ENCODE measurements around the gene TAT.
"Not testable (repeated sequence)": the region's sequence is repeated elsewhere in the genome, so short reads cannot be mapped to it uniquely, and the experiment has no call there.

Gene TAT

DNA sequence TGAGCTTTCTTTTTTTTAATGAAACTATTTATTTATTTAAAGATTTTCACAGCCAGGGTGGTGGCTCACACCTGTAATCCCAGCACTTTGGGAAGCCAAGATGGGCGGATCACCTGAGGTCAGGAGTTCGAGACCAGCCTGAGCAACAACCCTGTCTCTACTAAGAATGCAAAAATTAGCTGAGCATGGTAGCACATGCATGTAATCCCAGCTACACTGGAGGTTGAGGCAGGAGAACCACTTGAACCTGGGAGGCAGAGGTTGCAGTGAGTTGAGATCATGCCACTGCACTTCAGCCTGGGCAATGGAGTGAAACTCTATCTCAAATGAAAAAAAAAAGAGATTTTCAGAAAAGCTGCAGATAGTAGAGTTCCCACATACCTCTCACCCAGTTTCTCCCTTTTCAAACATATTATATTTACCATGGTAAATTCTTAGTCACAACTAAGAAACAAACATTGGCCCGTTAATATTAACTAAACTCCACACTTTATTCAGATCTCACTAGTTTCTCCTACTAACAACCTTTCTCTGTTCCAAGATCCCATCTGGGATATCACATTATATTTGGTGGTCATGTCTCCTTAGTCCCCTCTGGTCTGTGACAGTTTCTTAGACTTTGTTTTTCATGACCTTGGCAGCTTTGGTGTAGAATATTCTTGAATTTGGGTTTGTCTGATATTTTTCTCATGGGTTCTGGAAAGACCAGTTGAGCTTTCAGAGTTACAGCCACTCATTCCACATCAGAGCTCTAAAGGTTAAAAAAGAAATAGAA is 7.8 kb upstream of the TAT start:
- no peak for DNase-seq (ENCODE audit: low read depth)

DNA sequence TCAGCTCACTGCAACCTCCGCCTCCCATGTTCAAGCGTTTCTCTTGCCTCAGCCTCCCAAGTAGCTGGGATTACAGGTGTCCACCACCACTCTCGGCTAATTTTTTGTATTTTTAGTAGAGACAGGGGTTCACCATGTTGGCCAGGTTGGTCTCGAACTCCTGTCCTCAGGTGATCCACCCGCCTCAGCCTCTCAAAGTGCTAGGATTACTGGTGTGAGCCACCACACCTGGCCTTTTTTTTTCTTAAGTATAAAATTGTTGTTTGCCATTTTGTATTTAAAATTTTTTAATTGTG is 5.6 kb upstream of the TAT start:
- DNase-seq (ENCODE audit: low read depth), result not testable (repeated sequence)

DNA sequence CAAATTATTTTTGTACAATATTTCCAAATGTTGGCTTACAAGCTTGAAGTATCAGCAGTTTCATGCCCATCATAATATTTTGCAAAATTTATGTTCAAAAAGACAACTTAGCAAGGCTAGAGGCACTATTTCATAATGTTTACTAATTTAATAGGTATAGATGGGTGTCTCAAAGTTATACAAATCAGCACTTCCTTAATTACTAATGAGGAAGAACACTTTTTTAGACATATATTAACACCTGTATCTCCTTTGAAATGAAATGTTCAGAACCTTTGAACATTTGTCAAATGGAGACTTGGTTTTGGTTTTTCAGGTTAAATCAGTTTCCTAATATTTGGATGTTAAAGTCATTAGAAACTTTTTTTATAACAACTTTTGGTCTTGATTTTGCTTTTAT is 2.2 kb downstream of the TAT start:
- no peak for DNase-seq (ENCODE audit: low read depth)

DNA sequence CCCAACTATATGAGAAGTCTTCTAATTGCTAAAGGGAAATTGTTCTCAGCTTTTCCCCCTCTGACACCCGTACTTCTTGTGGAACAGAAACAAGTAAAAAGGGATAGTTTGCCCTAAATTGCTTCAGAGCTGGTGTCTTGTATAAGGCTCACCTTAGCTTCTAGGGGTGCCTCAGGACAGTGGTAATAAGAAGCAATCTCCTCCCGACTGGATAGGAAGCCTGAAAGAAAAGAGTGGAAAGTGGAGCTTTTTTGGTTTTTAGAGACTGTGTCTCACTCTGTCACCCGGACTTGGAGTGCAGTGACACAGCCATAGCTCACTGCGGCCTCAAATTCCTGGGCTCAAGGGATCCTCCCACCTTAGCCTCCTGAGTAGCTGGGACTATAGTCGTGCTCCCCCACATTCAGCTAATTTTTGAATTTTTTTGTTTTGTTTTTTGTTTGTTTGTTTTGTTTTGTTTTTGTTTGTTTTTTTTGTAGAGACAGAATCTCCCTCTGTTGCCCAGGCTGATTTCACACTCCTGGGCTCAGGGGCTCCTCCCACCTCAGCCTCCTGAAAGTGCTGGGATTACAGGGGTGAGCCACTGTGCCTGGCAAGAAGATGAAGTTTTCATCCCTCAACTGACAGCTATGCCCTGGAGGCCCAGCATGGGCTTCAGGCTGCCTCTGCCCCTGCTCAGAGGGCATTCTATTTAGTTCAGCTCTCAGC is 3.4 kb downstream of the TAT start:
- DNase-seq (ENCODE audit: low read depth), result no peak

DNA sequence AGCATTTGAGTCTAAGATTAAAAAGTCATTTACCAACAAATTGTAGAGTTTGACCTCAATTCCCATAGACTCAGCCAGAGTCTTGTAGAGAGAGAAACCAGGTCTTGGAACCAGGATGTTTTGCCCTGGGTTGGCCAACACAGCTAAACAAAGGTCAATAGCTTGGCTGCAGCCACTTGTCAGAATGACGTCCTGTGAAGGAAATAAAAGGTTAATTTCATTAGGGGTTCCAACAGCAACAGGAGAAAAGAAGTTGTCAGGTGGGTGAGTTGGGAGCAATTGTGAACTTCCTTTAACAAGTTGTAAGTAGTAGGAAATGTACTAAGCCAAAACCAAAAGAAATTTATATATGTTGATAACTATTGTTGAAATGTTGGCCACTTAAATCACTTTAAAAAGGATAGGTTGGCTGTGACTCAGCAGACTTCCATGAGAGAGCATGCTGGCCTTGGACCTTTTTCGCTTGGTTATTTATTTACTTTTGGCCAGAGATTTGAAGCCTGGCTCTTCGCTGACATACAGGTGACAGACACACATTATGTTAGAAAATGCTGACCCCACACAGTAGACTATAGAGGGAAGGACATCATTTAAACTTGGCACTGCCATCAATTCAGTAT is 4.3 kb downstream of the TAT start:
- no peak for DNase-seq (ENCODE audit: low read depth)

DNA sequence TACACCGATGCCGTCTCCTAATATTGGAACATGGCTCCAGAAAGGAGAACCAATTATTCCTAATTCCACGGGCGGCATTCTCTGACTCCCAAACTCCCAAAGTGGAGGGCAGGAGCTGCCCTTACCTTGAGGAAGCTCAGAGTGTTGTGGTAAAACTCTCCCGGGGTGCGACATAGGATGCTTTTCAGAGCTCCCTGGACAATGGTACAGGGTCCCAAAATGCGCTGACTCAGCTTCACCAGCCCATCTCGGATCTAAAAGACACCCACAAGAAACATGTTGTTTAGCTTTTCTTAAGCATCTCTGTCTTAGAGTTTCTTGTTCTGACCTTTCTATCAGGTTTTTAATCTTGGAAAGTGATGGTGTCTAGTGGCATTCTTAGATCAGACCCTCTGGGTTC is 6.7 kb downstream of the TAT start:
- DNase-seq (ENCODE audit: low read depth), result no peak

DNA sequence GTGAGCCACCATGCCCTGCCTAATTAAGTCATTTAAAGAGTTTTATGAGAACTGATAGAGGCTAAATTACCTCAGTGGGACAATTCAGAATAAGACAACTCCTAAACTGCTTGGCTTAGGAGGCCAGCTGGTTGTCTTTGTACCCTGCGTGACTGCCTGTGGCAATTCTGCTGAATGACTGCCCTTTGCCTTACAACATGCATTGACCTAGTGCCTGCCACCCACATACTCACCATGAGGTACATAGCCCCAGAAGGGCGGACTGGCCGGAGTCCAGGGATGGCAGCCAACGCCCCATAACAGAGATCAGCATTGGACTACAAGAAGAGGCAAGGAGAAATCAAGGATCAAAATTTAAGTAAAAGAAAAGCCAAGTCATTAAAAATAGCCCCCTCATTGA is 7.3 kb downstream of the TAT start:
- DNase-seq (ENCODE audit: low read depth), result no peak

DNA sequence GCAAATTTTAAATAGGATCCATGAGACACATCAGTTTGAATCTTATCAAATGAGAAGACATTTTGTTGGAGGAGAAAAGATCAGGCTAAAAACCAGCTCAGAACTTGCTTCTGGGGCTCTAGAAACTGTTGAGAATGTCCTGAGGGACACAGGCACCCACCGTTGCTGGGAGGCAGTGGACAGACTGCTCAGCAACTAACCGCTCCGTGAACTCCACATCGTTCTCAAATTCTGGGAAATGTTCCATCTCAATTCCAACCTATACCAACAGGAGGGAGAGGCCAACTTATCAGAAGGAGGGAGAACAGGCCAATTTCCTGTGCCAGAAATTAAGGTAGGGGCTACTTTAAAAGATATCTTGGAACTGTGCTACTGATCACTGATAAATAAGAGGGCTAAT is 8.3 kb downstream of the TAT start:
- no peak for DNase-seq (ENCODE audit: low read depth)

DNA sequence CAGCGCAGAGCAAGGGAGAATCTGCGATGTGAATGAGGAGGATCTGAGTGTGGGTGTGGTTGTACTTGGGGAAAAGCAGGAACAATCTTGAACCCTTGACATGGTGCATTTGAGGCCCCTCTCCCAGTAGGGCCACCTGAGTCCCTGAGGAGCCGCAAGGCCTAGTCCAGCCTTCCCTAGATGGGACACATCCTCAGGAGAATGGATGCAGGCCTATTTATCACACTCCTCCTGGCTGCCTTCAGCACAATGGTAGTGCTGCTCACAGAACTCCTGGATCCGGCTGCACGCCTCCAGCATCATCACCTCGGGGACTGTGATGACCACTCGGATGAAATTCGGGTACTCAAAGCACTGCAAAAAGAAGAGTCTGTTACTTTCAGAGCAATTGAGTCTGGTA is 9.0 kb downstream of the TAT start:
- no peak for DNase-seq (ENCODE audit: low read depth)

DNA sequence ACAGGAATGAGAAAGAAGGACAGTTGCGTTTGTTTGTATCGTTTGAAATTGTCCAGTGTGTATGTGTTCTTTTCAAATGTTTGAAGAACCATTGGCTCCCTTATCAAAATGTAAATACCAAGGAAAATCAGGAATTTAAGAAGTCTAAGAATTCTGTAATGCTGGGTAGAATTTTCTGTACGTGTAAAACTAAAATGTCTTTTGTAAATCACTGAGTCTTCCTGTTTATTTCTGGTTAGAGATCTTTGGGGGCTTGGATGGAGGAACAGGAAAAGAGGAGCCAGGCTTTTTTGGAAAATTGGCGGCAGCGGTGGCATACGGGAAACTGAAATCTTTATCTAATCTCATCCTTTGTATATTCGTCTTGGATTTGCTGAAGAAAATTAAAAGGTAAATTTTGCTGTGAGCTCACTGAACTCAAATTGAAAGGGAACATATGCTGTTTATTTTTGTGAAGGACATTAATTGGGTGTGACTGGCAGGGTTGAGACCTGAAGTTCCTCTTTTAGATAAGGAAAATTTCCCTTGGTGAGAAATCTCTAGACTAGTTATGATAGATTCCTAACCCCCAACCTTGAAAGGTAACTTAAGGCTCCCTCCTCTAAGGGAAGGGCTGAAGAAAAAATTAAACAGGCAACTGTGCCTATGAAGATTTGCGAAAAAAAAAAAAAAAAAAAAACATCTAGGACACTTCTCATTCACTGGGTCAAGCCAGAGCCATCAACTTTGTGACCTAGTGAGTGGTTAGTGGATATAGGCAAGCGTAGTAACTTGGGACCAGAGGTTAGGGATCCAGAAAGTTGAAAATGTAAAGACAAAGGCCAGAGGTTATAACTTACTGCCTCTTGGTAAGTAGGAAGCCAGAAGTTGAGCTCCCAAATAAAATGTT is 10.8 kb downstream of the TAT start:
- DNase-seq (ENCODE audit: low read depth), result no peak

DNA sequence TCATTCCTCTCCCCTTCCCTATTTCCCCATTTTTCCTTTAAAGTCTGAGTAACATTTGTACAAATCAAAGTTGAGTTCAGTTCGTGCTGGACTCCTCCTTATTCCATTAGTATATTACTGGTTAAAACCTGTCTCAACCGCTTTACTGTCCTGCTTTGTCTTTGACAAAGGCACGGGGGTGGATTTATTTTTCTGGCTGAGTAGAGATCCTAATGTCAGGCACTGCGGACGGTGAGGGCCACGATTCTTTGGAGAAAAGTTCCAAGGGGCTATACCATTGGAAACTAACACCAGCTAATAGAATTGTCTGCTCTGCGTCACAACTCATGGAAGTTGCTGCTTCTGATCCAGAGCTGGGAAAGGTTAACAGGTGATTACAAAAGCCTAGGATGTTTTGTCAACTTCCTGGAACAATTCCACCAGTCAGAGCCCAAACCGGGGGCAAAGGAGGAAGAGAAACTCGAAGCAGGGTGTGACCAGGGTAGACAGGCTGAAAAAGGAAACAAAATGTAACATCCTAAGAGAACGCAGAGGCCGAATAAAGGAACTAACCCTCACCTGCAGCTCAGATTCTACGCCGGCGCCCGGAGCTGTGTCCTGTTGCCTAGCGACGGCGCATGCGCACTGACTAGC is 12.4 kb downstream of the TAT start:
- DNase-seq (ENCODE audit: low read depth), result no peak

DNA sequence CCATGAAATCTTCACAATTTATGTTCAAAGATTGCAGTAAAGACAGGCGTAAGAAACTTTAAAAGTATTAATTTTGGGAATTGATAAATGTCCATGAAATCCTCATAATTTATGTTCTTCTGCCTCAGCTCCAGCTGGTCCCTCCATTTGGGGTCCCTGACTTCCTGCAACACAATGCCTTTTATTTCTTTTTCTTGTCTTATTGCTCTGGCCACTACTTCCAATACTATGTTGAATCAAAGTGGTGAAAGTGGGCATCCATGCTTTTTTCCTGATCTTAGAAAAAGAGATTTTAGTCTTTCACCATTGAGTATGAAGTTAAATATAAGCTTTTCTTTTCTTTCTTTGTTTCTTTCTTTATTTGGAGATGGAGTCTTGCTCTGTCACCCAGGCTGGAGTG is 14.3 kb downstream of the TAT start:
- DNase-seq (ENCODE audit: low read depth), result no peak

DNA sequence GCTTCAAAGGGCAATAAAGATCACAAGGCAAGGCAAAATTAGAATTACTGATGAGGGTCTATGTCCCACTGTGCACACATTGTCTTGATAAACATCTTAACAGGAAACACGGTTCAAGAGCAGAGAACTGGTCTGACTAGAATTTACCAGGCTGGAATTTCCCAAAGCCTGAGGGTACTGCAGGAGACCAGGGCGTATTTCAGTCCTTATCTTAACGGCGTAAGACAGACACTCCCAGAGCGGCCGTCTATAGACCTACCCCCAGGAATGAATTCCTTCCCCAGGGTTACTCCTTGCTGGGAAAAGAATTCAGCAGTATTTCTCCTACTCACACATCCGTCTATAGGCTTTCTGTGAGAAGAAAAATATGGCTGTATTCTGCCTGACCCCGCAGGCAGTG is 15.0 kb downstream of the TAT start:
- DNase-seq (ENCODE audit: low read depth), result not testable (repeated sequence)

DNA sequence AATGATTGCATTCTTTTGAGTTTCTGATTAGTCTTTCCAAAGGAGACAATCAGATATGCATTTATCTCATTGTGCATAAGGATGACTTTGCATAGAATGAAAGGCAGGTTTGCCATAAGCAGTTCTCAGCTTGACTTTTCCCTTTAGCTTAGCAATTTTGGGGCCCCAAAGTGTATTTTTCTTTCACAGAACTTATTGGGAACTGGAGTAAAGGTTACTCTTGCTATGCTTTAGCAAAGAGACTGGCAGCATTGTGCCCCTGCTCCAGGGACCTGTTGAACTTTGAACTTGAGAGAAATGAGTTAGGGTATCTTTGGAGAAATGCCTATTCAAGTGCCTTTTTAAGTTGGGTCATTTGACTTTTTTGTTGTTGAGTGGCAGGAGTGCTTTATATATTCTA is 17.0 kb downstream of the TAT start:
- DNase-seq (ENCODE audit: low read depth), result no peak

DNA sequence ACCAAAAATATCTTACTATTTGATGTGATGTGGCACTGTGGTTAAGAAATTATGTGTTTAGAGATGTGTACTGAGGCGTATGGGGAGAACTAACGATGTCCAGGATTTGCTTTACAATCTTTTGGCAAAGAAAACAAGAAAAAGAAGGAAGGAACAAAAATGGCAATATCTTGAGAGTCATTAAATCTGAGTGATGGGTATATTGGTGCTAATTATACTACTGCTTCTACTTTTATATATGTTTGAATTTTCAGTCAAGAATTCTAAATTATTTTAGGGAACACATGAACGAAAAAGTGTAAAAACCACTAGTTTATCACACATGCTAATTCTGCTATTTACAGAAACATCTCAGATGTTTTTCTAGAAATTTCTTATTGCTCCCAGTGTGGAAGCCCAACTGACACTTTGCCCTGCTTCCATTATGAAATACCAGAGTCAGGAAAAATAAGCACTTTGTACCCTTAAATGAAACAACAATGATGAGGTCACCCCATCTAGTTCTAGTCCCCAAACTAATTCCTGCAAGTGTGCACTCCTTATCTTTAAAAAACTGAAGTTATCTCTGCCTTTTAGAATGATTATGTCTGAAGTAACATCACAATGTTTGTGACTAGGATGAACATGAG is 18.8 kb downstream of the TAT start:
- no peak for DNase-seq (ENCODE audit: low read depth)

DNA sequence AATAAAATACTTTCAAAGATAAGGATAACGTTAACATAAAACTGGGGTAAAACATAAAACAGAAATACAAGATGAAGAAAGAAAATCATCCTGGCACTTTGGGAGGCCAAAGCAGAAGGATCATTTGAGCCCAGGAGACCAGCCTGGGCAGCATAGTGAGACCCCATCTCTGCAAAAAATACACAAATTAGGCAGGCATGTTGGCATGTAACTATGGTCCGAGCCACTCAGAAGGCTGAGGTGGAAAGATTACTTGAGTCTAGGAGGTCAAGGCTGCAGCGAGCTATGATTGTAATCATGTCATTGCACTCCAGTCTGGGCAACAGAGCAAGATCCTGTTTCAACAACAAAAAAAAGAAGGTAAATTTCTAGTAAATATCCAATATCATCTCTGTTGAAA is 19.6 kb downstream of the TAT start:
- no peak for DNase-seq (ENCODE audit: low read depth)

DNA sequence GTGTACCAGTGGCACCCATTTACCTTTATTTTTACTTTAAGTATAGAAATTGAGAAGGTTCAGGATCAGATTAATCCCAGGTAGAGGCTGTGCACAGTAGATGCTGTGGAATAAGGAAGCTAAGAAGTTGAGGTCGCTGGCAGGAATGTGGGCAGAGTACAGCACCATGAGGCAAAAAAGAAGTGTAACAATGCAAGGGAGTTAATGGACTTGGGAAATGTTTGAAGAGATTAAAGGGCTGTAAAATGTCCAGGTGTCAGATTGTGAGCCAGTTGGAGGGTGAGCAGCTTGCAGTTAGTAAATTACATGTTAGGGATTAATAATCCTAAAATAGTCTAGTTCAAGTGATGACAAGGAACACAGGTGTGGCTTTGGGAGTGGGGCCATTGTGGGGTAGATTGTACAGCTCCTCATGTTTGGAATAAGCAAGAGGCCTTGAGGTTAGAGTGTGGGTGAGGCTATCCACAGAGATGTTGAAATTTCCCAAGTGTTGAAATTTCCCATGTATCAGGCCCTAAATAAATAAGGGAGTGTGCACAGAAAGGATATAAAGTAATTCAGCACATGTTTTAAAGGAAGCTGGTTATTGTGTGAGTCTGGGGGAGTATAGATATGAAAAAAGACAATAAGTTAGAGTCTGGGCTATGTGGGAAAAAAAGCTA is 21.5 kb downstream of the TAT start:
- no peak for DNase-seq (ENCODE audit: low read depth)

DNA sequence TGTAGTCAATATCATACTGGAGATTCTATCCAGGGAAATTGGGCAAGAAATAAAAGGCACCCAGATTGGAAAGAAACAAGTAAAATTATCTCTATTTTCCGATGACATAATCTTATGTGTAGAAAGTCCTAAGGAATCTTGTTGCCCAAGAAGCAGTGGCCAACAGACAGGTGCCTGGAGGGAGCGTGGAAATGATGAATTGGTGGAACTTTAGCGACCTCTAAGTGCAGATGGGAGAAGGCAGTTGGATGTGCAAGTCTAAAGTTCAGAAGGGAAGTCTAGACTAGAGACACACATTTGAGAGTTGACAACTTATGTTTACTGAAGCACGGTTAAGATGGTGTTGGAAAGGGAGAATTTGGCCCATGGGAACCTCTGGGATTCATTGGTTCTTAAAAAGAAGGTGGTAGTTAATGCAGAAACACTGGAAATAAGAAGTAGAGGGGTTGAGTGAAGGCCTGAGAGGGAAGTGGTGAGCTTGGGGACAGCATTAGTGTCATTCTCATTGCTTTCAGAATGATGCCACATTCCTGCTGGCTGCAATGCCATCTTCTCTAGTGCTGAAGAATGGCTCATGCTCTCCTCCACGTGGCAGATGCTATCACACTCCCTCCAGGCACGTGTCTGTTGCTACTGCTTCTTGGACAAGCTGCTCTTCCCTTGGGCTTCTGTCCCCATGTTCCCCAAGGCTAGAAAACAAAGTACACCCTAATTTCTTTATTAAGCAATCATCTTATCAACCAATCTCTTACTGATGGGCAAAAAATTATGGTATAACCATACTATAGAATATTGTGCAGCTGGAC is 24.0 kb downstream of the TAT start:
- DNase-seq (ENCODE audit: low read depth), result no peak

DNA sequence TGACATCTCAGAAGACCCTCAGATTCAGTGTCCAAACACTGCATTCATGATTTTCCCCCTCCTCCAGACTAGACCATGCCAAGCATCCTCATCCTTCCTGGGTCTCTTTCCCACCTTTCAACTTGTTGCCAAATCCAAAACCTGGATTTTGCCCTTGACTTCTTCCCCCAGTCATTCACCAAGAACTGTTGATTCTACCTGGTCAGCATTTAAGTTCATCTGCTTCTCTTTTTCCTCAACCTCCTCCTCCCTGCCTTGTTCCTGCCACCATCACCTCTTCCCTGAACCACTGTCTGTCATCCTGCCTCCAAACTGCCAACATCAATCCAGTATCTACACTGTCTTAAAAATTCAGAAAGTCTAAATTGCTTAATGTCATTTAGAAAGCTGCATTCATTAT is 29.7 kb downstream of the TAT start:
- no peak for DNase-seq (ENCODE audit: low read depth)

DNA sequence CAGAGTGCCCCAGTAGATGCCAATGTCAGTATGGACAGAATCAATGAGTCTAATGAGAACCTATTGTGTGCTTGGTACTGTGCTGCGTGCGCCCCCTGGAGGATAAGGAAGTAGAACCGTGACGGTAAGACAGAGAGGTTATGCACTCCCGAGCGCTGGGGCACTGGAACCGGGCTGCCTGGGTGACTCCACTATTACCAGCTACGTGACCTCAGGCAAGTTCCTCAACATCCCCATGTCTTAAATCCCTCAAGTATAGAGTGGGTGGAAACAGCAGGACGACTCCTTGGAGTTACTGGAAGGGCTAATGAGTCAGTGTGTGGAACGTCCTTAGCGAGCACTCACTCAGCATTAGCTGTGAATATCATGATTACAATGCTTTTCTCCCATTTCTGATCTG is 34.5 kb downstream of the TAT start:
- DNase-seq (ENCODE audit: low read depth), result no peak
